H54 (cell line): Measurements from ENCODE around the gene HEATR5B.

ENCODE experiments used
- DNase-seq: peaks from one replicate; pipeline ENCODE4 v3.0.0; 2011; ENCODE audit warnings: low spot score, mixed read lengths; ENCODE audit not compliant: insufficient read length
- FAIRE-seq: peaks from 3 replicates; lab custom pipeline; 2011; peaks lifted over from hg19 to GRCh38; lab: Jason Lieb, UNC
- POLR2A ChIP-seq: IDR thresholded peaks from 2 replicates; pipeline ENCODE4 v1.6.1; 2011; ENCODE audit warnings: low read depth, mild to moderate bottlenecking, low read length

The HEATR5B gene

DNA sequence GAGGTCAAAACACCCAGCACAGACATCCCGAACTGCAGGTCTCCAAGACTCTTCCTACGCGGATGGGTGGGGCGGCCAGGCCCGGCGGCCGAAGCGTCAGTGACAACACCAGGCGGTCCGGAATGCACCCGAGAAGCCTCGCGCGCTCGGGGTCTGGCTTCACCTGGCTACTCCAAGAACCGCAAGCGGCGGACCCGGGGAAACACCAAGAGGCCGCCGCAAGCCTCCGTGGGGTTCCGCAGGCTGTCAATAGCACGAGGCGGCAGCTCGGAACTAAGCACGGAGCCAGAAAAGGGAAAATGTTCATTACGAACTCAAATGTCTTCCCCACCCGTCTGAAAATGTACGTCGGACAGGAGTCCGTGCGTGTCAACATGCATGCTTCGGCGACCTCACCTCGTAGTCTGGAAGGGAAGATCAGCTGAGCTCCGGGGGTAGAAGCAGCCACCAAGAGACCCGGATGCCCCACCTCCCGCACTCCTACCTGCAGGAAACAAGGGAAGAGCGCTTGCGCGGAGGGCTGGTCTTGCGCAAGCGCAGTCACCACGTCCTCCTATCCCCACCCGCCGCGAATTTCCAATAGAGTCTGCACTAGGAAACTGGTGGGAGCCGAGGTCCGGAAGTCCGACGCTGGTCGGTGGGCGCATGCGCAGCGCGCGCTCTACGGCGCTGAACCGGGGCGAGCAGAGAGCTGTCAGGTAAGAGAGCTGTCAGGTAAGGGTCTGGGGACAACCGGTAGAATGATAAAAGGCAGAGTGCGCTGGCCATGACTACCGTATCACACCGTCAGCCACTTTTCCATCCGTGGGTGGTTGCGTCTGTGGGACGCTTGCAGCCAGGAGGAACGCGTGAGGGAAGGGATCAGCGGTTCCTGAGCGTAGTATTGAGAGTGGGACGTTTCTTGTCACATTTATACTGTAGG, at the start of gene HEATR5B, which contains the start of gene GPATCH11:
Gene HEATR5B, minus strand, starts transcription at position 500 of the 922 bp plus-strand sequence. CDS start 958 bp downstream, outside the sequence.
Gene GPATCH11, plus strand, starts transcription at position 646 of the 922 bp plus-strand sequence. CDS start 3,864 bp downstream, outside the sequence.
- DNase-seq (peak; percentile 87), FAIRE-seq (peak; percentile 88)
- peak; percentile 67 for TF ChIP-seq POLR2A

DNA sequence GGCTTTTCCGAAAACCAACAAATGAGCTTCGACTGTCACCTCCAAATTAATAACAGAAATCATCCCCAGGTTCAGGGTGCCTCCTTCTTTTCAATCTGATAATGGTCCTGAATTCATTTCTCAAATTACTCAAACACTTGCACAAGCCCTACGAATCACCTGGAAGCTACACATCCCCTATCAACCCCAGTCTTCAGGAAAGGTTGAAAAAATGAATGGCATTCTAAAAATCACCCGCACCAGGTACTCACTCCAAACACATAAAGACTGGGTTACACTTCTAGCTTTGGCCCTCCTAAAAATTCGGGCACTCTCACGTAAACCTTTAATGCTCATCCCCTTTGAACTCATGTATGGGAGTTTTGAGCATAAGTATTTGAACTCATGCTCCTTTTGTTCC, 48.7 kb upstream of the HEATR5B start:
- no peak for TF ChIP-seq POLR2A
- FAIRE-seq = no peak
- no peak for DNase-seq

DNA sequence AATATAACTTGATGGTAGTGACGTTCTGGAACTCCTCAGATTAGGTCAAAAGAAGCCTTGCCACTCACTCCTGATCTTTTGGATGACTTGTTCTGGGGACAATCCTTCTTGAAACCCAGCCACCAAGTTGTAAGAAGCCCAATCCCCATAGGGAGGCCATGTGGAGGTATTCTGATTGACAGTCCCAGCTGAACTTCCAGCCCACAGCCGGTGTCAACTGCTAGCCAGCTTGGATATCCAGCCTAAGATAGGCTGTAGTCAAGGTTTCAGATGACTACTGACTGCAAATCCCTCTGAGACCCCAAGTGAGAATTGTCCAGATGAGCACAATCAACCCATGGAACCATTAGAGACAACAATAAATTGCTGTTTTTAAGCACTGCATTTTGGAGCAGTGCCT, 41.2 kb upstream of the HEATR5B start:
- FAIRE-seq = no peak

DNA sequence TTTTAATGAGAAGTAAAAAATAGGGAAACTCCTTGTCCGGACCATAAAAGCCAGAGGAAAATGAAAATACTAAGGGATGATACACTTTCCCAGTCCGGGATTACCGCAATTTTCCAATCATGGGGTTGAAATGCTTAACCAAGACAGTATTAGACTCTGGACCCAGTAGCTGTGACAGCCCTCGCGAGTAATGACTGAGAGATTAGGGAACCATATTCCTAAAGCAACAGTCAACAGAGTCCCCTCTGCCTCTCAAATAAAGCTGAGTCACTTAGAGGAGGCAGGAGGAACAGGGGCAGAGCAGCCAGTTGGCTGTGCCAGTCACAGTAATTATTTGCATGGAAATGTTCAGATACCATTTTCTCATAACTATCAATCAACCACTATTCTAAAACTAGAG, 35.0 kb upstream of the HEATR5B start:
- FAIRE-seq (no peak), DNase-seq (no peak)
- TF ChIP-seq POLR2A = no peak

More for the DNA sequence above, 41.2 kb upstream of the HEATR5B start:
- no peak for TF ChIP-seq POLR2A
- DNase-seq = no peak

DNA sequence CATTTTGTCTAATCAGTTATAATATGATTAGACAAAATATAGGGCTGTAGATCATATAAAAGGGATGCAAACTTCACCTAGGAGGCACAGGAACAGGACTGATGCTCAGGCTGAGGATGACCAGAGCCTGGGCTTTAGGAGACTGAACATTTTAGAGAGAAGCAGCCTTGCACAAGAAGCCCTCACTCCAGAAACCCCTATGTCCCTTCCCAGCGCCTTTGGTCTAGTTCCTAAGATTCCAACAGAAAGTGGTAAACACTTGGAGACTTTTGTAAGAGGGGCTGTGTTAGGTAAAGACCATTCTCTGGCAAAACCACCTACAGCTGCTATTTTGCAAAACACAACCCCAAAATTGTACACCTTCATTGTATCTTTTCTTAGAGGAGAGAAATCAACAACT, 33.4 kb upstream of the HEATR5B start:
- TF ChIP-seq POLR2A = no peak
- DNase-seq (no peak), FAIRE-seq (no peak)

DNA sequence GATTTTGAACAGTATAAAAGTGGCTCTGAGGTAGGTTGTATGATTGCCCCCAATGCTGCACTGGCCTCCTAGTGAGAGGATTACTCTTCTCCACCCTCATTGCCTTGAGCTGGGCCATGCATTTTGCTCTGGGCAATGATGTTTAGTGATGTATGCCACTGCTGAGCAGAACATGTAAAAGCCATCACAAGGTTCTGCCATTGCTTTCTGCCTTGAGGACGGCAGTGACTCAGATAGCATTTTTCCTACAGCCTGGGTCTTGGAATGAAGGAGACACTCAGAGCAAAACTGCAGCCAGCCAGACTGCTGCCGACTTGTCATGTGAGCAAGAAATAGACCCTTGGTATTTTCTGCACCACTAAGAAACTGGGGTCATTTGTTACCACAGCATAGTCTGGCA, 27.8 kb upstream of the HEATR5B start:
- TF ChIP-seq POLR2A = no peak
- no peak for FAIRE-seq
- DNase-seq = no peak

DNA sequence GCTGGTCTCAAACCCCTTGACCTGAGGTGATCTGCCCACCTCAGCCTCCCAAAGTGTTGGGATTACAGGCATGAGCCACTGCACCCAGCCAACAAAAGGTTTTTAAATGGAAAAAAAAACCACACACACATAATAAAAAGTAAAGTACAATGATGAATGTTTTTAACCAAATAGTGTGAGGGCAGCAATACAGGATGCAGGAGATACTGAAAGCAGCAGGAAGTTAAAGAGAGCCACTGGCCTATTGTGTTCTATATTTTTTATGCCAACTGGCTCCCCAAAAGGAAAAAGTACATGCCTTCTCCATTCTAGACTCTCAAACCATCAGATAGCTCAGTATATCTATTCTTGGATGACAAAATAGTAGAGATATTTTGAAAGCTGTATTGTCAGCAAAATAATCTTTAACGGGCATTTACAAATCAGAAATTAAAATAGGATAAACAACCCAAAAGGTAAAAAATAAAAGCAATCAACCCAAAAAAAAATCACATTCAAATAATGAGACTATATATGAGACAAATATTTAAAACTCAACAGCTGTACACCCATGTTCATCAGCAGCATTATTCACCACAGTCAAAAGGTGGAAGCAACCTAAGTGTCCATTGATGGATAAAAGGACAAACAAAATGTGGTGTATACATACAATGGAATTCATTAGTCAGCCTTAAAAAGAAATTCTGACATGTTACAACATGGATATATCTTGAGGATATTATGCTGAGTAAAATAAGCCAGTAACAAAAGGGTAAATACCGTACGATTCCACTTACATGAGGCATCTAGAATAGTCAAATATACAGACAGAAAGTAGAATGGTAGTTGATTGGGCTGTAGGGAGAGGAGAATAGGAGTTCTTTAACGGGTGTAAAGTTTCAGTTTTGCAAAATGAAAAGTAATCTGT, 26.4 kb upstream of the HEATR5B start:
- FAIRE-seq (no peak), DNase-seq (no peak)

DNA sequence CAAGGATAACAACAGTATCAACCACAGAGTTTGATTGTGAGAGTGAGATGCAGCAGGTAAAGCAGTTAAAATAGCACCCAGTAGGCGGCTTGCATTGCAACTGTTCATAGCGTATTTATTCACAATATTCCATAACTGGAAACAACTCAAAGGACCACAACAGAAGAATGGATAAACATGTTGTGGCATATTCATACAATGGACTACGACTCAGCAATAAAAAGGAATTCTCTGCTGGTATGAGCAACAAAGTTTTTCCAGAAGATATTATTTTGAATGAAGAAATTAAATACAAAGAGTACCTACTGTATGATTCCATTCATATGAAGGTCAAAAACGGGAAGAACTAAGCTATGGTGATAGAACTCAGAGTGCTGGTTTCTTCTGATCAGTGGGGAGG, 25.4 kb upstream of the HEATR5B start:
- TF ChIP-seq POLR2A = no peak
- no peak for FAIRE-seq
- no peak for DNase-seq

More for the DNA sequence above, 26.4 kb upstream of the HEATR5B start:
- TF ChIP-seq POLR2A = no peak

DNA sequence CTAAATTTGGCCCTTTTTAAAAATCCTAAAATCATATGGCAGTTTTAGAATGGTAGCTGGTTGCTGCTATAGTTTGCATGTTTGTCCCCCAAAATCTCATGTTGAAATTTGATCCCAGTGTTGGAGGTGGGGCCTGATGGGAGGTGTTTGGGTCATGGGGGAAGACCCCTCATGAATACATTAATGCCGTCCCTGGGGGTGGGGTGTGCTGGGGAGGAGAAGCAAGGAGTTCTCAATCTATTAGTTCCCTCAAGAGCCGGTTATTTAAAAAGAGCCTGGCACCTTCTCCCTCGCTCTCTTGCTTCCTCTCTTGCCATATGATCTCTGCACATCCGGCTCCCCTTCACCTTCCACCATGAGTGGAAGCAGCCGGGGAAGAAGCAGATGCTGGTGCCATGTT, 21.0 kb upstream of the HEATR5B start:
- FAIRE-seq (no peak), DNase-seq (no peak)
- TF ChIP-seq POLR2A = no peak

DNA sequence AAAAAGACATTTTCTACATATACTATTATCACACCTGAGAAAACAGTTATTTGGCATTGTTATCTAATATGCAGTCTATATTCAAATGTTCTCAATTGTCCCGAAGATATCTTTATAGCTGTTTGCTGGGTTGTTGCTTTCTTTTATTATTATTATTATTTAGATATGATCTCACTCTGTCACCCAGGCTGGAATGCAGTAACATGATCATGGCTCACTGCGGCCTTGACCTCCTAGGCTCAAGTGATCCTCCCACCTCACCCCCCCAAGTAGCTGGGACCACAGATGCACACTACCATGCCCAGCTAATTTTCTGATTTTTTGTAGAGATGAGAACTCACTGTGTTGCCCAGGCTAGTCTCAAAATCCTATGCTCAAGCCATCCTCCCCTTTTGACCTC, 20.0 kb upstream of the HEATR5B start:
- no peak for DNase-seq
- TF ChIP-seq POLR2A = no peak
- FAIRE-seq = no peak

DNA sequence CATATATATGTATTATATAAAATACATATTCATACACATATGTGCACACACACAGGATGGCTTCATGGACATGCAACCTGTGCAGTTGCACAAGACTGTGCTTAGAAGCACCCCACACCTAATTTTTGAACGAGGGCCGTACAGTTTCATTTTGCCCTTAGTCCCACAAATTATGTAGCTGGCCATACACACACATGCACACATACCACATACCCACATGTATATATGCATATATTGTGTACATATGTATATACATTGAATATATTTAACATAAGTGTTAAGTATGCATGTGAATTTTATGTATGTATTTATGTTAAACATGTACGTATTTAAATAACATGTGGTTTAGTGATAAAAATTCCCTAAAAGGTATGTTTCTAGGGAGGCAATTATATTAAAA, 18.4 kb upstream of the HEATR5B start:
- no peak for DNase-seq
- no peak for FAIRE-seq

DNA sequence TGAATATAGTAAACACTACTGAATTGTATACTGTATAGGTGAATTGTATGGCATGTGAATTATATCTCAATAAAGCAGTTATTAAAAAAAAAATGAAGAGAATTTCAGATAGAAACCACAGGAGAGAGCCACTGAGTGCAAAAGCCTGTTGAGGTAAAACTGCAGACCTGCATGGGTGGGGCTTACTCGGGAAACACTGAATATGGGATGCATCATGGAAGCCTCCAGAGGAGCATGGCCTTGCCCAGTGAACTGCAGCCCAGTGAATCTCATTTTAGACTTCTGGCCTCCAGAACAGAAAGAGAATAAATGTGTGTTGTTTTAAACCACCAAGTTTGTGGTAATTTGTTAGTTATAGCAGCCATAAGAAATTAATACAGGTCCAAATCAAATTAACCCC, 15.9 kb upstream of the HEATR5B start:
- no peak for TF ChIP-seq POLR2A
- FAIRE-seq = no peak
- DNase-seq = no peak

More for the DNA sequence above, 18.4 kb upstream of the HEATR5B start:
- TF ChIP-seq POLR2A = no peak

DNA sequence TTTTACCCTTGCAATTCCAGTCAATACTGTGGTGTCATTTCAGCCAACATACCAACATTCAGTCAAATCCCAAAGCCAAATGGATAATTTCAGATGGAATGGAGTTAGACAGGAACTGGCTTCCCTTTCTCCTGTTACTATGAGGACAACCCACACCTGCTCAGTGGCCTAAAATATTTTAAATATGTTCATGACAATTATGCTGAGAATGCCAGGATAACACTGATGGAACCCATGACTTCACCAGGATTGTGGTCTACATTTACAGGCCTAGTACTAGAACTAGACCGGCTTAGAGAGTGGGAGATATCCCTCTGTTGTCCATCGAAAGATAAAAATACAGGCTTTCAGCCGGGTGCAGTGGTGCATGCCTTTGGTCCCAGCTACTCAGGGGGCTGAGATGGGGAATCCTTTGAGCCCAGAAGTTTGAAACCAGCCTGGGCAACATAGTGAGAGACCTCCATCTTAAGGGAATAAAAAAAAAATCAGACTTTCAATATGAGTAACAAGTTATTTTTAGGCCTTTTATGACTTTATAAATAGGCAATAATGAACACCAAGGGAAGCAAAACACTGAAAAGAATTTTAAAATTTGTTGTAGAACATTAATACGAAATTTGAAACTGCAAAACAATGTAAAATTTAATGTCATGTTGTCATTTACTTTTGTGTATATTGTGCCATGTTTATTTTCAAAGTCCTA, 14.4 kb upstream of the HEATR5B start:
- FAIRE-seq (no peak), DNase-seq (no peak)
- no peak for TF ChIP-seq POLR2A
